OCI-LY1 (cell line): Measurements from ENCODE around the gene MOCS1.

Experiments used
- H2AFZ ChIP-seq: fragments of 200-600 bp; sonication (generic), shearing (Covaris generic); 2 replicates; pipeline ENCODE4 v1.6.0; 2014; ENCODE audit warnings: antibody characterized with exemption, mild to moderate bottlenecking, low read length
- H3F3A ChIP-seq: fragments of 200-600 bp; sonication (generic), shearing (Covaris generic); 2 replicates; pipeline ENCODE4 v1.6.0; 2014; ENCODE audit warnings: mild to moderate bottlenecking, antibody characterized with exemption, low read length, moderate library complexity; ENCODE audit not compliant: insufficient read depth
- H3K27ac ChIP-seq: fragments of 200-600 bp; sonication (generic); 2 replicates; pipeline ENCODE4 v1.5.1; 2014; ENCODE audit warnings: low read length, mixed run types, mild to moderate bottlenecking, low read depth; ENCODE audit not compliant: poor library complexity, severe bottlenecking
- H3K27me3 ChIP-seq: fragments of 200-600 bp; sonication (generic); 2 replicates; pipeline ENCODE4 v1.6.0; 2014; ENCODE audit warnings: antibody characterized with exemption, mild to moderate bottlenecking, low read length, moderate library complexity; ENCODE audit not compliant: insufficient read depth
- H3K36me3 ChIP-seq: fragments of 200-600 bp; sonication (generic); 2 replicates; pipeline ENCODE4 v1.6.1; 2014; ENCODE audit warnings: mild to moderate bottlenecking, antibody characterized with exemption, low read length, moderate library complexity, mixed read lengths; ENCODE audit not compliant: insufficient read depth
- H3K4me1 ChIP-seq: fragments of 200-600 bp; sonication (generic); 2 replicates; pipeline ENCODE4 v1.5.1; 2014; ENCODE audit warnings: mild to moderate bottlenecking, low read length, moderate library complexity; ENCODE audit not compliant: insufficient read depth, severe bottlenecking
- H3K4me2 ChIP-seq: fragments of 200-600 bp; sonication (generic), shearing (Covaris generic); 2 replicates; pipeline ENCODE4 v1.6.1; 2014; ENCODE audit warnings: low read length
- H3K4me3 ChIP-seq: fragments of 200-600 bp; sonication (generic); 2 replicates; pipeline ENCODE4 v1.5.1; 2014; ENCODE audit warnings: low read length, low read depth, mild to moderate bottlenecking, mixed read lengths; ENCODE audit not compliant: poor library complexity, severe bottlenecking
- H3K79me2 ChIP-seq: fragments of 200-600 bp; shearing (Covaris generic); 2 replicates; pipeline ENCODE4 v1.6.1; 2016; ENCODE audit warnings: mixed run types, low read length, mixed read lengths; ENCODE audit not compliant: insufficient read depth
- H3K9ac ChIP-seq: fragments of 200-600 bp; sonication (generic), shearing (Covaris generic); 2 replicates; pipeline ENCODE4 v1.6.1; 2014; ENCODE audit warnings: mild to moderate bottlenecking, low read length, mixed read lengths
- H3K9me2 ChIP-seq: fragments of 200-600 bp; sonication (generic), shearing (Covaris generic); 2 replicates; pipeline ENCODE4 v1.6.1; 2014; ENCODE audit warnings: low read depth, mild to moderate bottlenecking, low read length, mixed read lengths
- H3K9me3 ChIP-seq: fragments of 200-600 bp; shearing (Covaris generic); 2 replicates; pipeline ENCODE4 v1.6.1; 2014; ENCODE audit warnings: low read length, mixed read lengths
- H4K20me1 ChIP-seq: fragments of 200-600 bp; sonication (generic), shearing (Covaris generic); 2 replicates; pipeline ENCODE4 v1.6.0; 2016; ENCODE audit warnings: mild to moderate bottlenecking, low read length; ENCODE audit not compliant: insufficient read depth
- EZH2 ChIP-seq: fragments of 200-600 bp; sonication (generic), shearing (Covaris generic); IDR thresholded peaks from 2 replicates; pipeline ENCODE4 v1.8.0; 2017; ENCODE audit warnings: borderline replicate concordance, mixed run types, mild to moderate bottlenecking, antibody characterized with exemption, low read length, moderate library complexity, mixed read lengths
- TF ChIP-seq, protein P1 (sequence below): fragments of 200-600 bp; sonication (generic), shearing (Covaris generic); IDR thresholded peaks from 2 replicates; pipeline ENCODE4 v1.5.1; 2017; ENCODE audit warnings: mild to moderate bottlenecking, antibody characterized with exemption, low read length, moderate library complexity, mixed read lengths

Gene MOCS1

DNA sequence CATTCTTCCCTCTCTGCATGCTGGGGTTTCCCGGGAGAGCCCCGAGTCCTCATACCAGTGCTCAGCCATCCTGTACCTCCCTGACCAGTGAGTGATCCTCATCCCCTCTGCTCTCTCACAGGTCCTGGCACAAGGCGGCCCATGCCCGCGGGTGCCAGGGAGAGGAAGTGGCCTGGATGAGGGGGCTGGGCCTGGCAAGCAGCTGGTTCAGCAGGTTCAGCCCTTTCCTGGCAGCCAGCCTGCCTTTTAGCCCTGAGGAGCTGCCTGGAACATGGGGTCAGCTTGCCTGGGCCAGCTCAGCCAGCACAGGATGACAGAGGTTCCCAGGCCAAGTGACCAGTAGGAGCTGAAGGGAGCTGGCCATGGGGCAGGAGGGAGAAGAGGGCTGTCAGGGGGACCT lies 10.9 kb downstream of the MOCS1 start:
- Histone ChIP-seq H3K9me2 (no peaks in the 10 kb centered on the region), H3K4me2 (no peak overlapping the region), H3K4me3 (no peak overlapping the region), H3K27ac (no peak overlapping the region), H3K9ac (no peak overlapping the region), H3K79me2 (no peaks in the 10 kb centered on the region), H4K20me1 (no peaks in the 10 kb centered on the region), H3F3A (no peaks in the 10 kb centered on the region), H3K9me3 (no peaks in the 10 kb centered on the region), H2AFZ (no peak overlapping the region), H3K4me1 (no peaks in the 10 kb centered on the region), H3K27me3 (no peaks in the 10 kb centered on the region), H3K36me3 (no peaks in the 10 kb centered on the region)
- TF ChIP-seq EZH2: no peak
- TF ChIP-seq, protein P1, sequence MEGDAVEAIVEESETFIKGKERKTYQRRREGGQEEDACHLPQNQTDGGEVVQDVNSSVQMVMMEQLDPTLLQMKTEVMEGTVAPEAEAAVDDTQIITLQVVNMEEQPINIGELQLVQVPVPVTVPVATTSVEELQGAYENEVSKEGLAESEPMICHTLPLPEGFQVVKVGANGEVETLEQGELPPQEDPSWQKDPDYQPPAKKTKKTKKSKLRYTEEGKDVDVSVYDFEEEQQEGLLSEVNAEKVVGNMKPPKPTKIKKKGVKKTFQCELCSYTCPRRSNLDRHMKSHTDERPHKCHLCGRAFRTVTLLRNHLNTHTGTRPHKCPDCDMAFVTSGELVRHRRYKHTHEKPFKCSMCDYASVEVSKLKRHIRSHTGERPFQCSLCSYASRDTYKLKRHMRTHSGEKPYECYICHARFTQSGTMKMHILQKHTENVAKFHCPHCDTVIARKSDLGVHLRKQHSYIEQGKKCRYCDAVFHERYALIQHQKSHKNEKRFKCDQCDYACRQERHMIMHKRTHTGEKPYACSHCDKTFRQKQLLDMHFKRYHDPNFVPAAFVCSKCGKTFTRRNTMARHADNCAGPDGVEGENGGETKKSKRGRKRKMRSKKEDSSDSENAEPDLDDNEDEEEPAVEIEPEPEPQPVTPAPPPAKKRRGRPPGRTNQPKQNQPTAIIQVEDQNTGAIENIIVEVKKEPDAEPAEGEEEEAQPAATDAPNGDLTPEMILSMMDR: no peak

DNA sequence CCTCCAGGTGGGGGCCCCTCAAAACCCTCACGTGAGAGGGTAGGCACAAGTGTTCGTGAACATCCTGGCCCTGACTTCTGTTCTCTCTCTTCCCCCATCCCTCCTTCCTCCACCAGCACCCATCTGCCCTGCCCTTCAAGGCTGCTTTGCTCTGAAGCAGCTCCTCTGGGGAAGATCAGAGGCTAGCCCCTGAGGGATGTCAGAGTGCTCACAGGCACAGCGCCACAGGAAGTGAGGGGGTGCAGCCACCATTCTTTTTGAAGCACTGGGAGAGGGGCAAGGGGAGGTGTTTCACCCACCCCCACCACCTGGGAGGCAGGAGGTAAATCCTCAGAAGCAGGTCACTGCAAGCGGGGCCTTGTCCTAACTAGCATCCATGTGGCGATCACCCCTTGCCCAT lies 11.4 kb downstream of the MOCS1 start:
- H3K9ac ChIP-seq: no peak overlapping the region
- no peaks in the 10 kb centered on the region for H3K9me3 ChIP-seq
- no peaks in the 10 kb centered on the region for H3K9me2 ChIP-seq
- no peaks in the 10 kb centered on the region for H3K36me3 ChIP-seq
- no peak overlapping the region for H3K4me2 ChIP-seq
- H3K79me2 ChIP-seq: no peaks in the 10 kb centered on the region
- H2AFZ ChIP-seq: no peak overlapping the region
- H3K4me3 ChIP-seq: no peak overlapping the region
- no peak for TF ChIP-seq EZH2
- TF ChIP-seq, protein P1: no peak
- no peaks in the 10 kb centered on the region for H3K27me3 ChIP-seq
- no peaks in the 10 kb centered on the region for H3F3A ChIP-seq
- no peak overlapping the region for H3K27ac ChIP-seq
- H3K4me1 ChIP-seq: no peaks in the 10 kb centered on the region
- H4K20me1 ChIP-seq: no peaks in the 10 kb centered on the region

DNA sequence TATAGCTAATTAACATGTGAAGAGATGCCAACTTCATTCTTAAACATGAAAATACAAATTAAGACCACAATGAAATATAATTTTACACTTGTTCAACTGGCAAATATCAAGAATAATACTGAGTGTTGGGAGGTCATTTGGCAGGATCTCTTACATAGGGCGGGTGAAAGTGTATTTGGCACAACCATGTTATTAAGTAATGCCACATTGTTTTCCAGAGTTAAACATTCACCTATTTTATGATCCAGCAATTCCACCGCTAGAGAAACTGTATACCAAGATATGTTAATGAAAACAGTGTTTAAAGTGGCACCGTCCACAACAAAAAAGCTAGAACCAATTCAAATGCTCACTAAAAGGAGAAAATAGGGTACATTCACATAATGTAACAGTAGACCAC lies 14.1 kb downstream of the MOCS1 start:
- Histone ChIP-seq H2AFZ (no peak overlapping the region), H3K4me1 (no peaks in the 10 kb centered on the region), H3K4me2 (no peak overlapping the region), H3K79me2 (no peaks in the 10 kb centered on the region), H3K9me3 (no peaks in the 10 kb centered on the region), H3K9ac (no peak overlapping the region), H3K4me3 (no peak overlapping the region), H3K27me3 (no peaks in the 10 kb centered on the region), H3K9me2 (no peaks in the 10 kb centered on the region), H3K27ac (no peak overlapping the region), H3F3A (no peaks in the 10 kb centered on the region), H4K20me1 (no peaks in the 10 kb centered on the region), H3K36me3 (no peaks in the 10 kb centered on the region)
- no peak for TF ChIP-seq EZH2
- TF ChIP-seq, protein P1: no peak
